IMR-90 (cell line): Measurements from ENCODE around the gene FADS6. TPM values are rescaled to one million over a fixed set of nuclear protein-coding genes. Genes with fewer than 3 reads are reported as not detected.

Source experiments
- ATAC-seq: fragments of 200-7000 bp; cut with Tn5 transposase; 2 replicates; pipeline ENCODE4 v1.9.1; 2020; ENCODE audit warnings: low read depth, mild to moderate bottlenecking, moderate library complexity
- BruUV-seq: library from RNA; stranded (reverse); fragments of 400-500 nt; replicated peaks from 2 replicates; lab custom pipeline; 2021; lab: Mats Ljungman, UMichigan
- CTCF ChIA-PET: fragments of 300-600 bp; formaldehyde crosslinking; extraction: SDS; loops from one replicate; lab custom pipeline; 2021; ENCODE audit warnings: antibody characterized with exemption; lab: Yijun Ruan, JAX
- POLR2A ChIA-PET: fragments of 300-600 bp; sonication (Branson Sonifier 250); formaldehyde crosslinking; loops from one replicate; lab custom pipeline; 2022; ENCODE audit warnings: antibody characterized with exemption; ENCODE audit not compliant: unreplicated experiment; lab: Charles Lee
- DNase-seq: peaks from one replicate; pipeline ENCODE4 v3.0.0; 2013
- H2AFZ ChIP-seq: replicated peaks from 2 replicates; pipeline ENCODE3; 2013; ENCODE audit warnings: low read length, mild to moderate bottlenecking; ENCODE audit not compliant: poor library complexity
- H2AK5ac ChIP-seq: 2 replicates; pipeline ENCODE4 v1.6.1; 2013; ENCODE audit warnings: low read depth, low read length, inconsistent platforms
- H2AK9ac ChIP-seq: replicated peaks from 2 replicates; pipeline ENCODE3; 2013; ENCODE audit warnings: mild to moderate bottlenecking, low read depth, low read length, moderate library complexity; ENCODE audit not compliant: poor library complexity
- H2BK120ac ChIP-seq: 2 replicates; pipeline ENCODE4 v1.6.1; 2013; ENCODE audit warnings: low read depth, low read length, inconsistent platforms
- H2BK15ac ChIP-seq: 3 replicates; pipeline ENCODE4 v1.6.1; 2013; ENCODE audit warnings: low read depth, low read length, inconsistent platforms
- H2BK20ac ChIP-seq: 2 replicates; pipeline ENCODE4 v1.6.1; 2013; ENCODE audit warnings: low read depth, mild to moderate bottlenecking, inconsistent platforms, low read length, moderate library complexity
- H2BK5ac ChIP-seq: 2 replicates; pipeline ENCODE4 v1.6.1; 2013; ENCODE audit warnings: mild to moderate bottlenecking, low read depth, low read length, inconsistent platforms; ENCODE audit not compliant: poor library complexity, severe bottlenecking
- H3K14ac ChIP-seq: replicated peaks from 2 replicates; pipeline ENCODE4 v1.6.1; 2013; ENCODE audit warnings: low read depth, low read length, inconsistent platforms
- H3K18ac ChIP-seq: 2 replicates; pipeline ENCODE4 v1.6.1; 2013; ENCODE audit warnings: low read depth, low read length, control low read depth
- H3K23ac ChIP-seq: 2 replicates; pipeline ENCODE4 v1.6.1; 2013; ENCODE audit warnings: low read depth, low read length, inconsistent platforms
- H3K27ac ChIP-seq: 2 replicates; pipeline ENCODE4 v1.5.1; 2013; ENCODE audit warnings: mild to moderate bottlenecking, control low read depth, low read length; ENCODE audit not compliant: insufficient read depth
- H3K27me3 ChIP-seq: 2 replicates; pipeline ENCODE4 v1.6.1; 2013; ENCODE audit warnings: low read length; ENCODE audit not compliant: control insufficient read depth, insufficient read depth
- H3K36me3 ChIP-seq: 2 replicates; pipeline ENCODE4 v1.6.1; 2013; ENCODE audit warnings: low read length, mixed read lengths; ENCODE audit not compliant: control insufficient read depth, insufficient read depth
- H3K4ac ChIP-seq: 2 replicates; pipeline ENCODE4 v1.6.1; 2013; ENCODE audit warnings: low read depth, low read length, inconsistent platforms
- H3K4me1 ChIP-seq: 2 replicates; pipeline ENCODE4 v1.6.1; 2013; ENCODE audit warnings: low read length, mixed read lengths; ENCODE audit not compliant: control insufficient read depth, insufficient read depth
- H3K4me2 ChIP-seq: 2 replicates; pipeline ENCODE4 v1.6.1; 2013; ENCODE audit warnings: low read depth, mild to moderate bottlenecking, control low read depth, low read length, moderate library complexity
- H3K4me3 ChIP-seq: 2 replicates; pipeline ENCODE4 v1.5.1; 2013; ENCODE audit warnings: low read depth, mild to moderate bottlenecking, control low read depth, low read length, moderate library complexity; ENCODE audit not compliant: insufficient read depth
- H3K56ac ChIP-seq: 2 replicates; pipeline ENCODE4 v1.6.1; 2013; ENCODE audit warnings: low read length, inconsistent platforms; ENCODE audit not compliant: insufficient read depth; ENCODE audit errors: extremely low read depth
- H3K79me1 ChIP-seq, 2 experiments: 2 replicates each; pipeline ENCODE4 v1.6.1; 2013; ENCODE audit warnings: low read length in 2 of 2, inconsistent platforms in 1 of 2, low read depth in 1 of 2
- H3K9ac ChIP-seq: 2 replicates; pipeline ENCODE4 v1.6.1; 2013; ENCODE audit warnings: low read depth, low read length, control low read depth
- H3K9me1 ChIP-seq: 2 replicates; pipeline ENCODE4 v1.6.1; 2013; ENCODE audit warnings: low read length, inconsistent platforms; ENCODE audit not compliant: insufficient read depth
- H3K9me3 ChIP-seq: 2 replicates; pipeline ENCODE4 v1.6.1; 2013; ENCODE audit warnings: low read length; ENCODE audit not compliant: control insufficient read depth, insufficient read depth
- H4K20me1 ChIP-seq: 2 replicates; pipeline ENCODE4 v1.6.1; 2013; ENCODE audit warnings: low read length, inconsistent platforms; ENCODE audit not compliant: insufficient read depth
- H4K5ac ChIP-seq: 2 replicates; pipeline ENCODE4 v1.6.1; 2013; ENCODE audit warnings: mild to moderate bottlenecking, low read depth, low read length, control low read depth
- H4K8ac ChIP-seq, 2 experiments: 2 replicates each; pipeline ENCODE4 v1.6.1; 2013; ENCODE audit warnings: low read depth in 2 of 2, low read length in 2 of 2, control low read depth in 1 of 2, inconsistent platforms in 1 of 2
- H4K91ac ChIP-seq: 2 replicates; pipeline ENCODE4 v1.6.1; 2013; ENCODE audit warnings: low read depth, low read length, inconsistent platforms; ENCODE audit not compliant: insufficient read depth
- BHLHE40 ChIP-seq: fragments of 150-350 bp; IDR thresholded peaks from 2 replicates; pipeline ENCODE4 v1.6.1; 2016; ENCODE audit warnings: mild to moderate bottlenecking, low read depth, low read length
- CEBPB ChIP-seq: IDR thresholded peaks from 2 replicates; pipeline ENCODE4 v1.6.1; 2012; ENCODE audit warnings: low read depth, low read length, improper control_type of control experiment
- CHD1 ChIP-seq: IDR thresholded peaks from 2 replicates; pipeline ENCODE4 v1.6.1; 2012; ENCODE audit warnings: low read depth, low read length, improper control_type of control experiment
- FOS ChIP-seq: fragments of 150-350 bp; IDR thresholded peaks from 2 replicates; pipeline ENCODE4 v1.6.1; 2016; ENCODE audit warnings: low read depth, low read length
- MAFK ChIP-seq: IDR thresholded peaks from 2 replicates; pipeline ENCODE4 v1.6.1; 2012; ENCODE audit warnings: low read depth, low read length, improper control_type of control experiment
- MAZ ChIP-seq: IDR thresholded peaks from 2 replicates; pipeline ENCODE4 v1.6.1; 2012; ENCODE audit warnings: low read depth, mild to moderate bottlenecking, low read length, improper control_type of control experiment, moderate library complexity, borderline replicate concordance
- SMC3 ChIP-seq: fragments of 150-350 bp; IDR thresholded peaks from 2 replicates; pipeline ENCODE4 v1.6.1; 2016; ENCODE audit warnings: low read depth, mild to moderate bottlenecking, antibody characterized with exemption, low read length, moderate library complexity
- WGBS, 2 experiments: methylation state at CpG; one replicate each; pipeline versions ENCODE4 v1.1.5 to v1.1.7; 2013; ENCODE audit warnings: missing lambda C conversion rate in 2 of 2; ENCODE audit not compliant: insufficient read length in 1 of 2; ENCODE audit errors: extremely low coverage in 2 of 2; 5-methylcytosine and 5-hydroxymethylcytosine counted together
- dilution Hi-C: fragments of 300-500 bp; cut with HindIII; formaldehyde crosslinking; loops from one replicate; pipeline ENCODE4 v1.14.3; 2018; ENCODE audit warnings: low sequenced_read_pairs; ENCODE audit not compliant: unreplicated experiment
- in situ Hi-C: fragments of 300-500 bp; cut with MboI; formaldehyde crosslinking; loops from 3 replicates; pipeline ENCODE4 v1.14.3; 2019; ENCODE audit warnings: low sequenced_read_pairs, inconsistent platforms, mixed read lengths
- intact Hi-C: fragments of 100-400 bp; cut with micrococcal nuclease; formaldehyde crosslinking; loops from 2 replicates; pipeline ENCODE4 v1.10.0; 2022
- polyA plus RNA-seq, 3 experiments: library from polyadenylated mRNA; depleted of rRNA; stranded (reverse); fragments of >200 nt; gene quantifications; 2 replicates each; pipeline ENCODE4 v1.2.3, GENCODE V29; 2012; ENCODE audit warnings: low replicate concordance in 1 of 3
- total RNA-seq: library from RNA; depleted of rRNA; stranded (reverse); fragments of >200 nt; gene quantifications from 2 replicates; pipeline ENCODE4 v1.2.3, GENCODE V29; 2012
- TF ChIP-seq, protein P1 (sequence below): fragments of 150-350 bp; IDR thresholded peaks from 2 replicates; pipeline ENCODE4 v1.6.1; 2017; ENCODE audit warnings: mild to moderate bottlenecking, antibody characterized with exemption, low read length, low read depth

The FADS6 gene
- total and polyA plus RNA-seq, 2 of the 4 experiments (the other 2 are of a cell fraction), result not detected

DNA sequence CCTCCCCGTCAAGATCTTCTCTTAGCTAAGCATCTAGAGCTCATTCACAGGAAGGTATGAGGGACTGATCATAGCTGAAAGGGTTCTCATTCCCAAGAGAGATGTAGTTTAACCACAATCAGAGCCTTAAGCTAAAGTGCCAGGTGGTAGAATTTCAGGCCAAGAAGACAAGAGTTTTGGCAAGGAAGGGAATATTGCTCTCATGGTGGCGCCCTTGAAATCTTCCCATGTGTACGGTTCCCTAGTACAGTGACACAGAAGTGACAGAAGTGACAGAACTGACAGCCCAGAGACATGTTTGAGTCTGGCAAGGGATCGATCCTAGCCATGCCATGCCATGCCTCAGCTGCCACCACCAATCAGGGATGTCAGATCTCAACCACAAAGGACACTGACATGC is 36.2 kb downstream of the FADS6 start:
- H2BK5ac ChIP-seq, result no peak overlapping the region
- H4K20me1 ChIP-seq, result no peaks in the 10 kb centered on the region; the same call in 1 of the 2 replicates
- no peak overlapping the region for H3K4ac ChIP-seq
- H2AK9ac ChIP-seq, result no peak overlapping the region
- intact Hi-C loops (no loop called here), dilution Hi-C loops (no loop called here), in situ Hi-C loops (loop anchor here (25.0 kb wide), 1 partner anchor 645 kb away; the partner anchor contains the start of genes RPL38 and TTYH2)
- no peak overlapping the region for H3K4me3 ChIP-seq
- H3K9ac ChIP-seq, result no peak overlapping the region
- H3K56ac ChIP-seq, result no peak overlapping the region
- no peak overlapping the region for H2AK5ac ChIP-seq
- no TSS peak for BruUV-seq
- no peak overlapping the region for H2AFZ ChIP-seq
- H3K36me3 ChIP-seq, result no peaks in the 10 kb centered on the region
- no peak overlapping the region for H3K4me2 ChIP-seq
- H2BK15ac ChIP-seq, result no peak overlapping the region
- 53 to 100% methylated on average over 1 to 2 of the region's 4 CpGs for WGBS, 2 experiments
- no peaks in the 10 kb centered on the region; the same call in 1 of the 2 replicates for H3K4me1 ChIP-seq
- H3K9me3 ChIP-seq, result peaks cover 2% of the 10 kb centered on the region; the same call in 1 of the 2 replicates
- H4K91ac ChIP-seq, result no peak overlapping the region
- H3K27ac ChIP-seq, result no peak overlapping the region
- TF ChIP-seq CHD1 (no peak), CEBPB (no peak), FOS (no peak), MAFK (no peak), BHLHE40 (no peak), SMC3 (no peak), MAZ (no peak)
- TF ChIP-seq, protein P1, sequence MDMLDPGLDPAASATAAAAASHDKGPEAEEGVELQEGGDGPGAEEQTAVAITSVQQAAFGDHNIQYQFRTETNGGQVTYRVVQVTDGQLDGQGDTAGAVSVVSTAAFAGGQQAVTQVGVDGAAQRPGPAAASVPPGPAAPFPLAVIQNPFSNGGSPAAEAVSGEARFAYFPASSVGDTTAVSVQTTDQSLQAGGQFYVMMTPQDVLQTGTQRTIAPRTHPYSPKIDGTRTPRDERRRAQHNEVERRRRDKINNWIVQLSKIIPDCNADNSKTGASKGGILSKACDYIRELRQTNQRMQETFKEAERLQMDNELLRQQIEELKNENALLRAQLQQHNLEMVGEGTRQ, result no peak
- peaks cover 85% of the 10 kb centered on the region for H3K27me3 ChIP-seq
- POLR2A ChIA-PET, result no interaction called here
- no peak overlapping the region for H2BK20ac ChIP-seq
- no peak overlapping the region for H4K5ac ChIP-seq
- no peaks in the 10 kb centered on the region for H3K9me1 ChIP-seq
- no peak overlapping the region for H2BK120ac ChIP-seq
- no peak overlapping the region for H4K8ac ChIP-seq
- ATAC-seq (no peak), DNase-seq (no peak)
- CTCF ChIA-PET, result no interaction called here
- no peaks in the 10 kb centered on the region for H3K79me1 ChIP-seq
- H3K18ac ChIP-seq, result no peak overlapping the region
- H3K23ac ChIP-seq, result no peak overlapping the region
- H3K14ac ChIP-seq, result no peak overlapping the region
